MG63 (cell line): Measurements from ENCODE around the gene FMO5. TPM values are rescaled to one million over a fixed set of nuclear protein-coding genes. Genes with fewer than 3 reads are reported as not detected.
"Not testable (repeated sequence)": the region's sequence is repeated elsewhere in the genome, so short reads cannot be mapped to it uniquely, and the experiment has no call there.

ENCODE experiments used
- DNase-seq: peaks from one replicate; pipeline ENCODE4 v3.0.0-alpha.2; 2020
- H3K27me3 ChIP-seq: fragments of 250-450 bp; sonication (Bioruptor Pico); 2 replicates; pipeline ENCODE4 v1.5.1; 2020; ENCODE audit warnings: mild to moderate bottlenecking, moderate library complexity
- H3K36me3 ChIP-seq: fragments of 250-450 bp; sonication (Bioruptor Pico); 2 replicates; pipeline ENCODE4 v1.5.1; 2020; ENCODE audit warnings: mild to moderate bottlenecking, moderate library complexity
- H3K4me3 ChIP-seq: fragments of 250-450 bp; sonication (Bioruptor Pico); 2 replicates; pipeline ENCODE4 v1.5.1; 2020; ENCODE audit warnings: mild to moderate bottlenecking, moderate library complexity
- H3K9me3 ChIP-seq: fragments of 250-450 bp; sonication (Bioruptor Pico); 2 replicates; pipeline ENCODE4 v1.5.1; 2020; ENCODE audit warnings: mild to moderate bottlenecking, moderate library complexity
- total RNA-seq: library from RNA; depleted of rRNA; stranded (reverse); fragments of >200 nt; shearing (Covaris generic); gene quantifications from 2 replicates; pipeline ENCODE4 v1.2.3, GENCODE V29; 2014; ENCODE audit warnings: low replicate concordance

FMO5 gene
- total RNA-seq, 1 experiment from 2014 or later = not detected

GRCh38 chr1:147215540-147215916, 9.6 kb downstream of the FMO5 start:
- Histone ChIP-seq H3K27me3 (no peaks in the 10 kb centered on the region; the same call in 1 of the 2 replicates), H3K36me3 (no peaks in the 10 kb centered on the region), H3K4me3 (no peak overlapping the region), H3K9me3 (no peaks in the 10 kb centered on the region)
- no peak for DNase-seq

GRCh38 chr1:147214842-147215539, 10.1 kb downstream of the FMO5 start:
- no peaks in the 10 kb centered on the region for H3K9me3 ChIP-seq
- no peak for DNase-seq
- H3K36me3 ChIP-seq = no peaks in the 10 kb centered on the region
- H3K4me3 ChIP-seq = no peak overlapping the region
- no peaks in the 10 kb centered on the region; the same call in 1 of the 2 replicates for H3K27me3 ChIP-seq

GRCh38 chr1:147214325-147214724, 10.8 kb downstream of the FMO5 start:
- H3K9me3 ChIP-seq = no peaks in the 10 kb centered on the region
- H3K36me3 ChIP-seq = no peaks in the 10 kb centered on the region
- DNase-seq = no peak
- no peak overlapping the region for H3K4me3 ChIP-seq
- no peaks in the 10 kb centered on the region; the same call in 1 of the 2 replicates for H3K27me3 ChIP-seq

DNA sequence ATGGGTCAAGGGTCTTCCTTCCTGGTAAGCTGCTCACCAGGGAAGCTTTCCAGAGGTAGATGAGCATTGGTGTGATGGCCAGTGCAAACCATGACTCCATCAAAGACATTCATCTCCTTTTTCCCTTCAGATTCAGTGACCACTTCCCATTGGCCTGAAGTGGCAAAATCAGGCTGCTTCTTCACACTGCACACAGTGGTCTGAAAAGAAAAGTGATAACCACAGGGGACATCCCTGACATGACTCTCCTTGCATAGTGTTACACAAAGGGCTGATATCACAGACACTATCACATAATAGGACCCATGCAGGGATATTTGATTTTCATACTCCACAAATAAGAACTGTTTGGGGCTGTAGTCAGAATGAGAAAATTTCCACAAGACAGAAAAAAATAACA, 11.9 kb downstream of the FMO5 start:
- H3K4me3 ChIP-seq = no peak overlapping the region

GRCh38 chr1:147211577-147211976, 13.6 kb downstream of the FMO5 start:
- no peak overlapping the region for H3K4me3 ChIP-seq
- no peaks in the 10 kb centered on the region; the same call in 1 of the 2 replicates for H3K27me3 ChIP-seq
- no peak for DNase-seq
- no peaks in the 10 kb centered on the region for H3K36me3 ChIP-seq
- no peaks in the 10 kb centered on the region for H3K9me3 ChIP-seq

More for the DNA sequence above, 11.9 kb downstream of the FMO5 start:
- Histone ChIP-seq H3K36me3 (no peaks in the 10 kb centered on the region), H3K27me3 (no peaks in the 10 kb centered on the region; the same call in 1 of the 2 replicates), H3K9me3 (no peaks in the 10 kb centered on the region)
- DNase-seq = no peak

GRCh38 chr1:147210987-147211386, 14.2 kb downstream of the FMO5 start:
- Histone ChIP-seq H3K27me3 (no peaks in the 10 kb centered on the region; the same call in 1 of the 2 replicates), H3K36me3 (no peaks in the 10 kb centered on the region), H3K9me3 (no peaks in the 10 kb centered on the region), H3K4me3 (no peak overlapping the region)
- no peak for DNase-seq

DNA sequence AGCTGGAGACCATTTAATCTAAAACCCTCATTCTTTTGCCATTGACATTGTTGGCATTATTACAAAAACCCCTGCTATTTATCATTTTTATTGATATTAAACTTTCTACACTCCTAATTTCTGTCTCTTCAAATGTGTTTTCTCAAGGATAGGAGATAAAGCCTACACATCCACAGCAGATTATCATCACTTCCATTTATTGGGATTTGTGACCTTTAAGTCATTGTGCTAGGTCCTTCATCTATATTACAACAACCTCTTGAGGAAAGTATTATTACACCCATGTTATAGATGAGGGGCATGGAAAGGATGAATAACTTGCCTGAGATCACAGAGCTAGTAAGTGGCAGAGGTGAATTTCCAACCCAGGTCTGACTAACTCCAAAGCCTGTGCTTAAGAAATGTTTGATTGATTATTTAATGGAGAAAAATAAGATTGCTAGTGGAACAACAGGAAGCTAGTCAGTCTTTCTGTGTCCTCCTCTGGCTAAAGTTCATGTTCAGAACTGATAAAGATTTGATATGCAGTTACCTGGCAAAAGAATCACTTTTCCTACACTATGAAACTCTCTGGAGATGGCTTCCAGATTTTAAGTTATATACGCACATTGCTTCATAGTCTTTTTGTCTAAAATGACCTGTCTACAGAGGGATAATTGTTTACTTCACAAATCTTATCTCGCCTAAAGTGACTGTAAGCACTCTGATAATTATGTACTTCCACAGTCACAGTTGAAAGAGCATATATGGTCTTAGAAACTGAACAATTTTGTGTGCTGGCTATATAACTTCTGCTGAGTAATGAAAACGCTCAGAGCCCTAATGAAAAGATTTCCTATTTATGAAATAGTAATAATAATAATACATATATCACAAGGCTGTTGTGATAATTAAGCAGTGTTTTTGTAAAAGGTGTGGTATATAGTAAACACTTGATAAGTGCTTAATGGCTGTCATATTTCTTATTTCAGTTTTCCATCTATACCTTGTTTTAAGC, 15.0 kb downstream of the FMO5 start:
- no peaks in the 10 kb centered on the region for H3K9me3 ChIP-seq
- H3K4me3 ChIP-seq = no peak overlapping the region
- DNase-seq = no peak
- H3K27me3 ChIP-seq = no peaks in the 10 kb centered on the region; the same call in 1 of the 2 replicates
- no peaks in the 10 kb centered on the region for H3K36me3 ChIP-seq

DNA sequence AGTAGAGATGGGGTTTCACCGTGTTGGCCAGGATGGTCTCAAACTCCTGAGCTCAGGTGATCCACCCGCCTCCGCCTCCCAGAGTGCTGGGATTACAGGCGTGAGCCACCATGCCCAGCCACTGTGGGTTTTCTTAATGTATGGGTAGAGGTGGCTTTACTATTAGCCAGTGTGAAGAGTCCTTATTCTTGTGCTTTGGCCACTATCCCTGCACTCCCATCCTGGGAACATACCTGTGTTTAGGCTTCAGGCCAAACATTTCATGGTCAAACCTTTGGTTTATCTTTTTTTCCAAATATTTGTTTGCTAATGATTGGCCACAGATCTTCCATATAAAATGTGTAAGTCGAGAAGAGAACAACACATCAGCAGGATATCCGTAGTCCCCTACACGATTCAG, 16.5 kb downstream of the FMO5 start:
- no peaks in the 10 kb centered on the region; the same call in 1 of the 2 replicates for H3K27me3 ChIP-seq
- no peaks in the 10 kb centered on the region for H3K9me3 ChIP-seq
- no peak overlapping the region for H3K4me3 ChIP-seq
- no peak for DNase-seq
- no peaks in the 10 kb centered on the region for H3K36me3 ChIP-seq

DNA sequence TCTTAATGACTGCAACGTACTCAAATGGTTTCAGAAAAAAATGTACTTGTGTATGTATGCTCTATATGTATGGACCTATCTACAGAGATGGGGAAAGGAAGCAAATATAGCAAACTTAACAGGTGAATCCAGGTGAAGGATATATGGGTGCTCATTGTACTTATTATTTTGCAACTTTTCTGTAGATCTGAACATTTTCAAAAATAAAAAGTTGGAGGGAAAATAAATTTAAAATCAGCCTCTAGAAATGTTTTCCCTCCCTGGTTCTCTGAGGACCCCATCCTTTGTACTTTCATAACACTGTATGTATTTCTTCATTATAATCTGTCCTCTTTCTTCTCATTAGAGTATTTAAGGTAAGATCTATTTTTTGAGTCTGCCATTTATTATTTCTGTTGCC, 17.9 kb downstream of the FMO5 start:
- no peak for DNase-seq
- H3K27me3 ChIP-seq = no peaks in the 10 kb centered on the region
- H3K4me3 ChIP-seq = no peak overlapping the region
- H3K36me3 ChIP-seq = no peaks in the 10 kb centered on the region
- H3K9me3 ChIP-seq = no peaks in the 10 kb centered on the region

DNA sequence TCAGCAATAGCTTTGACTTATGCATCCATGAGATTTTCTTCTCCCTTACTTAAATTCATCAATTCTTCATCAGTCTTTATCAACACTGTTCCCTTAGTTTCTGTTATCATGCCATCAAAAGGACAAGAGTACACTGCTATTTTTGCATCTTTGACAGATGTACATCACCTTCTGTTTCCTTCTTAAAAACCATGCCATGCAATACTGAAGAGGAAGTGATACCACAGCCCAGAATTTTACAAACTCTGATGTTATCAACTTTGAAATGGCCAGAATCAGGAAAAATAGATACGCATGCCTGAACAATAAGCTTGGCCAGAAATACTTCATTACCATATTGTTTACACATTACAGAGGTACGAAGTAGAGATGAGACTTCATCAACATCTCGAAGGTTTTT, 21.1 kb downstream of the FMO5 start:
- Histone ChIP-seq H3K36me3 (no peaks in the 10 kb centered on the region), H3K4me3 (no peak overlapping the region), H3K27me3 (no peaks in the 10 kb centered on the region), H3K9me3 (no peaks in the 10 kb centered on the region)
- DNase-seq = no peak

DNA sequence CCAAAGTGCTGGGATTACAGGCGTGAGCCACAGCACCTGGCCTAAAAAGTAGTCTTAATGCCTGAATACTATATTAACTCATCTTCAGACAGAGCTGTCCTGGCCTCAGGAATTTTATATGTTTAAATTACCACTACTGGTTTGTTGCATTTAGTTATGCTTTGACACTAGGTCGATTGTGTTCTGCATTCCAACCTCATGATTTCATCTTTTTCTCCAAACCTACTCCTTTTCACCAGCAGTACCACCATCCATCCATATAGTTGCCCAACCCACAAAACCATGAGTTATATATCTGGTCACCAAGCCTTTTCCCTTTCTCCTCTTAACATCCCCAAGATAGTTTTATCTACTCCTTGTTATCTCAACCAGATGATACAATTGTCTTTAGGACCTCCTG, 22.6 kb downstream of the FMO5 start:
- DNase-seq = no peak
- H3K27me3 ChIP-seq = no peaks in the 10 kb centered on the region; the same call in 1 of the 2 replicates
- H3K36me3 ChIP-seq = no peaks in the 10 kb centered on the region
- no peaks in the 10 kb centered on the region for H3K9me3 ChIP-seq
- H3K4me3 ChIP-seq = no peak overlapping the region

DNA sequence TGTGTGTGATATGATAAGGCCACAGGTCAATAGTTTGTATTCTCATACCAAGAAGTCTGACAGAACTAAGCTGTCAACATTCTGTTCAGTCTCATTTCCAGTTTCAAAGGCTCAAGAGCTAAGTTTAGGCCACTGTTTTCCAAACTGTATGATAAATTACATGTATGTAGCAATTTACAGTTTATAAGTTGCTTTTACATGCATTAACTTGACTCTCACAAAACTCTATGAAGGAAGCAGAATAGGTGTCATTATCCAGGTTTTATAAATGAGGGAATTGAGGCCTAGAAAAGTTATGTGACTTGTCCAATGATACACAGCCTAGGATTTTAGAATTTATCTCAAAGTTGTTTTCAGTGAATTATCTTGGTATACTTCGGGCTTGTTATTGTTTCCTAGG, 23.4 kb downstream of the FMO5 start:
- DNase-seq = no peak
- no peaks in the 10 kb centered on the region; the same call in 1 of the 2 replicates for H3K27me3 ChIP-seq
- H3K9me3 ChIP-seq = no peaks in the 10 kb centered on the region
- no peaks in the 10 kb centered on the region for H3K36me3 ChIP-seq
- H3K4me3 ChIP-seq = no peak overlapping the region

- DNase-seq = peak; percentile 7
- Histone ChIP-seq H3K4me3 (no peak overlapping the region), H3K36me3 (no peaks in the 10 kb centered on the region), H3K27me3 (no peaks in the 10 kb centered on the region; the same call in 1 of the 2 replicates), H3K9me3 (no peaks in the 10 kb centered on the region)
Observed at GRCh38 chr1:147201276-147201675, 23.9 kb downstream of the FMO5 start.

DNA sequence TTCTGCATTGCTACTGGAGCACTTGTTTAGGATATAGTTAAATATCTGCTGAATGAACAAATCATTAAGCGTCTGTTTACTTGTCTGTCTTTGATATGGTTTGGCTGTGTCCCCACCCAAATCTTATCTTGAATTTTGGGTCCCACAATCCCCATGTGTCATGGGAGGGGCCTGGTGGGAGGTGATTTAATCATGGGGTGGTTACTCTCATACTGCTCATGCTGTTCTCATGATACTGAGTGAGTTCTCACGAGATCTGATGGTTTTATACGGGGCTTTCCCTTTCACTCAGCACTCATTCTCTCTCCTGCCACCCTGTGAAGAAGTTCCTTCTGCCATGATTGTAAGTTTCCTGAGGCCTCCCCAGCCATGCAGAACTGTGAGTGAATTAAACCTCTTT, 27.8 kb downstream of the FMO5 start:
- DNase-seq = not testable (repeated sequence)

GRCh38 chr1:147189514-147189913, 35.6 kb downstream of the FMO5 start:
- DNase-seq = no peak
- no peaks in the 10 kb centered on the region for H3K36me3 ChIP-seq
- H3K9me3 ChIP-seq = no peaks in the 10 kb centered on the region; the same call in 1 of the 2 replicates
- H3K27me3 ChIP-seq = no peaks in the 10 kb centered on the region; the same call in 1 of the 2 replicates
- H3K4me3 ChIP-seq = no peak overlapping the region

More for the DNA sequence above, 27.8 kb downstream of the FMO5 start:
- not testable (repeated sequence) for H3K27me3 ChIP-seq, H3K4me3 ChIP-seq, H3K36me3 ChIP-seq, H3K9me3 ChIP-seq

DNA sequence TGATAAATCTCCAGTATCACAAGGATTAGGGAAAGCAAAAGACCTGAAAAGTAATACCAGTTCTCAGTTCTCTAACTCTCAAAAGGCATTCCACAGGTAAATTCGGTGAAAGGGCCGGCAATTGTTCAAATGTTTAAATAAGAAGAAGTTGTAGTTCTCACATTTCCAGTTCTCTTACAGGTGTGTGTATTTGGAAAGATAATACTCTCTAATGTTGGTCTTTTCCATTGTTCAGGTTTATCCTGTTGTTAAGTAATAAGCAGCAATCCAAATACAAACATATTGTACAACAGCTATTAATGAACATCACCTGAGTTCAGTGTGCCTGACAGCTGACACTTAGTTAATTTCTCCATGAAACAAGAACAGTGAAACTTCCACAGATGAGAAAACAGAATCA, 39.7 kb downstream of the FMO5 start:
- no peaks in the 10 kb centered on the region for H3K27me3 ChIP-seq
- no peak for DNase-seq
- H3K36me3 ChIP-seq = no peaks in the 10 kb centered on the region
- no peak overlapping the region for H3K4me3 ChIP-seq
- H3K9me3 ChIP-seq = no peaks in the 10 kb centered on the region
